Tibial nerve (tissue), 4 donors: Measurements from ENCODE around the gene GALNTL6. TPM values are rescaled to one million over a fixed set of nuclear protein-coding genes. Genes with fewer than 3 reads are reported as not detected.

ENCODE experiments used
- DNase-seq, 2 donors: peaks; one replicate each; pipeline ENCODE4 v3.0.0-alpha.2; 2019; ENCODE audit warnings: low spot score in 2 of 2
- H3K27ac ChIP-seq, 4 donors: fragments of 200-600 bp; sonication (generic) in 3 of 4; one replicate each; pipeline ENCODE4 v1.5.1; 2017 to 2019; ENCODE audit warnings: mild to moderate bottlenecking in 1 of 4
- H3K27me3 ChIP-seq, 2 donors: fragments of 200-600 bp; sonication (generic) in 1 of 2; one replicate each; pipeline versions ENCODE4 v1.5.1 to v1.6.0; 2017 to 2019
- H3K36me3 ChIP-seq, 3 donors: fragments of 200-600 bp; sonication (generic); one replicate each; pipeline ENCODE4 v1.5.1; 2018 to 2019
- H3K4me1 ChIP-seq, 4 donors: fragments of 200-600 bp; sonication (generic) in 3 of 4; one replicate each; pipeline ENCODE4 v1.5.1; 2017 to 2019
- H3K4me3 ChIP-seq, 4 donors: fragments of 200-600 bp; sonication (generic) in 3 of 4; one replicate each; pipeline ENCODE4 v1.5.1; 2017 to 2019; ENCODE audit warnings: mild to moderate bottlenecking in 1 of 4, moderate library complexity in 1 of 4
- H3K9me3 ChIP-seq, 4 donors: fragments of 200-600 bp; sonication (generic) in 3 of 4; one replicate each; pipeline ENCODE4 v1.5.1; 2017 to 2019
- CTCF ChIP-seq, 5 experiments: fragments of 200-600 bp in 3 of 5; fragments of 450-650 bp in 2 of 5; sonication (generic) in 3 of 5; IDR thresholded peaks; one replicate each; pipeline ENCODE4 v1.5.1; 2016 to 2019; ENCODE audit warnings: antibody characterized with exemption in 5 of 5, mild to moderate bottlenecking in 3 of 5, moderate library complexity in 2 of 5
- EP300 ChIP-seq, 2 donors: sonication (generic); formaldehyde crosslinking; IDR thresholded peaks; one replicate each; pipeline ENCODE4 v1.6.1; 2017; ENCODE audit warnings: antibody characterized with exemption in 2 of 2, mild to moderate bottlenecking in 1 of 2
- POLR2A ChIP-seq, 2 donors: fragments of 450-650 bp; IDR thresholded peaks; one replicate each; pipeline ENCODE4 v1.6.1; 2017; ENCODE audit warnings: antibody characterized with exemption in 2 of 2, mild to moderate bottlenecking in 2 of 2, moderate library complexity in 2 of 2
- WGBS, 2 donors: methylation state at CpG; one replicate each; pipeline ENCODE4 v1.1.5; 2018; 5-methylcytosine and 5-hydroxymethylcytosine counted together
- total RNA-seq, 4 donors: library from RNA; depleted of rRNA; stranded (reverse); fragments of >200 nt; gene quantifications; one replicate each; pipeline ENCODE4 v1.1.0, GENCODE V29; 2016

GALNTL6 gene
- total RNA-seq, 4 donors from 2014 or later, result not detected

- H3K9me3 ChIP-seq, result no peaks in the 10 kb centered on the region
- TF ChIP-seq EP300 (IDR thresholded peaks at IDR 0.05) (no peak), CTCF (IDR thresholded peaks at IDR 0.05) (no peak)
- H3K36me3 ChIP-seq, result no peaks in the 10 kb centered on the region
- H3K27ac ChIP-seq, result no peak overlapping the region
- no peak for DNase-seq
- H3K4me3 ChIP-seq, result no peak overlapping the region
- no peaks in the 10 kb centered on the region for H3K27me3 ChIP-seq
- H3K4me1 ChIP-seq, result no peaks in the 10 kb centered on the region
Observed at GRCh38 chr4:171981185-171981584, 168.0 kb downstream of the GALNTL6 start.

GRCh38 chr4:171983935-171984805 is 171.0 kb downstream of the GALNTL6 start:
- no peak overlapping the region for H3K4me3 ChIP-seq
- no peaks in the 10 kb centered on the region for H3K27me3 ChIP-seq
- no peak for DNase-seq
- no peaks in the 10 kb centered on the region for H3K4me1 ChIP-seq
- TF ChIP-seq POLR2A (IDR thresholded peaks at IDR 0.05) (no peak), EP300 (IDR thresholded peaks at IDR 0.05) (no peak), CTCF (IDR thresholded peaks at IDR 0.05) (no peak)
- no peaks in the 10 kb centered on the region for H3K36me3 ChIP-seq
- H3K27ac ChIP-seq, result no peak overlapping the region
- H3K9me3 ChIP-seq, result no peaks in the 10 kb centered on the region
- WGBS, 2 donors, result 77 to 82% methylated on average over 5 of the region's 5 CpGs

DNA sequence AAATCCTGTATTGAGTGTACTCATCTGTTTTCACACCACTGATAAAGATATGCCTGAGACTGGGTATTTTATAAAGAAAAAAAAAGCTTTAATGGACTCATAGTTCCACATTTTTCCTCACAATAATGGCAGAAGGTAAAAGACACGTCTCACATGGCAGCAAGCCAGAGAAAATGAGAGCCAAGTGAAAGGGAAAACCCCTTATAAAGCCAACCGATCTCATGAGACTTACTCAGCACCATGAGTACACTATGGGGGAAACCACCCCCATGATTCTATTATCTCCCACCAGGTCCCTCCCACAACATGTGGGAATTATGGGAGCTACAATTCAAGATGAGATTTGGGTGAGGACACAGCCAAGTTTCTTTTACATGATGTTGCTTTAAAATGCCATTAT is 171.9 kb downstream of the GALNTL6 start:
- no peak overlapping the region for H3K4me3 ChIP-seq
- no peak for TF ChIP-seq CTCF (IDR thresholded peaks at IDR 0.05)
- no peak for TF ChIP-seq POLR2A (IDR thresholded peaks at IDR 0.05)
- no peak for TF ChIP-seq EP300 (IDR thresholded peaks at IDR 0.05)
- no peaks in the 10 kb centered on the region for H3K36me3 ChIP-seq
- no peaks in the 10 kb centered on the region for H3K9me3 ChIP-seq
- WGBS, 2 donors, result 34 to 38% methylated on average over 2 of the region's 2 CpGs
- no peak overlapping the region for H3K27ac ChIP-seq
- H3K4me1 ChIP-seq, result no peaks in the 10 kb centered on the region
- DNase-seq, result no peak
- no peaks in the 10 kb centered on the region for H3K27me3 ChIP-seq

GRCh38 chr4:171993247-171993646 is 180.0 kb downstream of the GALNTL6 start:
- no peaks in the 10 kb centered on the region for H3K4me1 ChIP-seq
- TF ChIP-seq EP300 (IDR thresholded peaks at IDR 0.05) (no peak), POLR2A (IDR thresholded peaks at IDR 0.05) (no peak), CTCF (IDR thresholded peaks at IDR 0.05) (no peak)
- H3K4me3 ChIP-seq, result no peak overlapping the region
- H3K36me3 ChIP-seq, result no peaks in the 10 kb centered on the region
- H3K27ac ChIP-seq, result no peak overlapping the region
- 50 to 54% methylated on average over 1 of the region's 1 CpG for WGBS, 2 donors
- no peak for DNase-seq
- H3K9me3 ChIP-seq, result peaks cover 0 to 3% (median 1%) of the 10 kb centered on the region in 4 donors
- H3K27me3 ChIP-seq, result no peaks in the 10 kb centered on the region

DNA sequence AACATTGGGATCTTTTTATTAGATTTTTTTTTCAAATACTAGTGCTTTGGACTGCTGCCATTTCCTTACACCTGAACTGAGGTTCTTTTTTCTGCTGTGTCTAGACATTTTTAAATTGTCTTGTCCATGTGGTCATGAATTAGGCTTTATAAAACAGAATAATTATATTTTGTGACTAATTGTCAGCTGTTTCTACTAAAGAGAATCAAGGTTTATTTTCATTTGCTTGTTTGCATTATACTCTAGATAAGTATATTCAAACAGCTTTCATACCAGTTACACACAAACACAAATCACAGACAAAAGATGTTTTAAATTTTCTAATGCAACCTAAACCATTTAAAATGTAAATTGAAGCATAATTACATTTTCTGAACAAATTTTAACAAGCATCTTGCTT is 194.7 kb downstream of the GALNTL6 start:
- no peaks in the 10 kb centered on the region for H3K27me3 ChIP-seq
- DNase-seq, result no peak
- TF ChIP-seq EP300 (IDR thresholded peaks at IDR 0.05), result no peak
- TF ChIP-seq CTCF (IDR thresholded peaks at IDR 0.05), result no peak
- TF ChIP-seq POLR2A (IDR thresholded peaks at IDR 0.05), result no peak
- H3K4me1 ChIP-seq, result no peaks in the 10 kb centered on the region
- H3K4me3 ChIP-seq, result no peak overlapping the region
- H3K9me3 ChIP-seq, result no peaks in the 10 kb centered on the region
- no peak overlapping the region for H3K27ac ChIP-seq
- H3K36me3 ChIP-seq, result no peaks in the 10 kb centered on the region
